Fibroblast of skin of back (primary cell): Measurements from ENCODE around the gene ANKS6. TPM values are rescaled to one million over a fixed set of nuclear protein-coding genes. Genes with fewer than 3 reads are reported as not detected.
A peak's percentile ranks its signal among the peaks of the same experiment; 100 is the strongest.

ENCODE experiments used
- DNase-seq: peaks from one replicate; pipeline ENCODE4 v3.0.0-alpha.2; 2013
- polyA plus RNA-seq, 2 experiments: library from polyadenylated mRNA; unstranded; fragments of 120-200 nt; gene quantifications; one replicate each; pipeline ENCODE4 v1.2.1, GENCODE V29; 2013; ENCODE audit not compliant: insufficient read length in 2 of 2

ANKS6 gene
- 15.9 TPM for polyA plus RNA-seq (2013, experiment 1 of 2; ENCODE audit: insufficient read length)
- polyA plus RNA-seq (2013, experiment 2 of 2; ENCODE audit: insufficient read length) = 15.4 TPM

DNA sequence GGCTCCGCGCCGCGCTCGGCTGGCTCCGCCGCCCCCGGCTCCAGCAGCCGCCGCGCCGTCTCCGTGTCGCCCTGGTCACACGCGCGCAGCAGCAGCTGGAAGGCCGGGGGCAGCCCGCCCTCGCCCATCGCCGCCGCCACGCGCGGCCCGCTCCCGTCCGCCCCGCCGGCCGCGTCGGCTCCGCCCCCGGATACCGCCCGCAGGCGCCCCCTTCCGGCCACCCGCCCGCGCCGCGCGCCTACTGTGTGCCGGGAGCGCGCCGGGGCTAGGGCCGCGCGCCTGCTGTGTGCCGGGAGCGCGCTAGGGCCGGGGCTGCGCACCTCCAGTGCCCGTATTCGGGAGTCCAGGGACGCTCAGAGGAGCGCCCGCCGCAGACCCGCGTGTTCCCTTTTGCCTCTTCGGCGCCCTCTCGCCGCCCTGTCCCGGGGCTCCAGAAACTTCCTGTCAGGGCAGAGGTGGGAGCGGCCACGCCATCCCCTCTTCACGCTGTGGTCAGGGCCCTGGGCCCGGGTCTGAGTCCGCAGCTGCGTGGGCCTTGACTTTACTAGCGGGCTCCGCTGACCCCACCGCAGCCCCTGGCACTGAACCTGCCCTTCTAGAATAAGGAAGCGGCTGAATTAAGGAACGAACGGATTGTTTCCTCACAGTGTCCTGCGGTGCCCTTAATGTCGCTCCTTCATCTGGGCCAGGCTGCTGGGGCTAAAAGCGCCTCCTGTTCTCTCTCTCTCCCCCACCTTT, at the start of gene ANKS6:
Gene ANKS6 (minus strand): TSS at position 192 of the 738 bp plus-strand sequence. CDS start 64 bp downstream, at position 128.
- DNase-seq = peak; percentile 78

- DNase-seq = no peak
These were observed 49.7 kb upstream of the ANKS6 start for GRCh38 chr9:98846081-98846480.

DNA sequence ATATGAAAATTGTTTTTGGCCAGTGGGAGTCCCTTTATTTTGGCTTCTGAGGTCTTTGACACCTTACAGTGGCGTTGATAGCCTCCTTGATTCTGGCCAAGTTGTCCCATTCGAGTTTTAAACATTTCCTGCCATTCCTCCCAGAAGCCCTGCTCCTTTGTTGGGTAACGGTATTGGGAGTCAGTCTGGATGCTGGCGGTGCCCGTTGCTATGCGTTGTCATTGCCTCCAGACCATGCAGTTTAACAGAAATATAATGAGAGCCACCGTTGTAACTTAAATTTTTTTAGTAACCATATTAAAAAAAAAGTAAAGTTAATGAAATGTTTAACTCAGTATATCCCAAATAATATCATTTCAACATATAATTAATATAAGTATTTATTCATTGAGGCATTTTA, 46.2 kb upstream of the ANKS6 start:
- DNase-seq = no peak

- DNase-seq = no peak
These were observed 43.4 kb upstream of the ANKS6 start for GRCh38 chr9:98839724-98840123.

- DNase-seq = no peak
These were observed 42.7 kb upstream of the ANKS6 start for GRCh38 chr9:98838868-98839565.

DNA sequence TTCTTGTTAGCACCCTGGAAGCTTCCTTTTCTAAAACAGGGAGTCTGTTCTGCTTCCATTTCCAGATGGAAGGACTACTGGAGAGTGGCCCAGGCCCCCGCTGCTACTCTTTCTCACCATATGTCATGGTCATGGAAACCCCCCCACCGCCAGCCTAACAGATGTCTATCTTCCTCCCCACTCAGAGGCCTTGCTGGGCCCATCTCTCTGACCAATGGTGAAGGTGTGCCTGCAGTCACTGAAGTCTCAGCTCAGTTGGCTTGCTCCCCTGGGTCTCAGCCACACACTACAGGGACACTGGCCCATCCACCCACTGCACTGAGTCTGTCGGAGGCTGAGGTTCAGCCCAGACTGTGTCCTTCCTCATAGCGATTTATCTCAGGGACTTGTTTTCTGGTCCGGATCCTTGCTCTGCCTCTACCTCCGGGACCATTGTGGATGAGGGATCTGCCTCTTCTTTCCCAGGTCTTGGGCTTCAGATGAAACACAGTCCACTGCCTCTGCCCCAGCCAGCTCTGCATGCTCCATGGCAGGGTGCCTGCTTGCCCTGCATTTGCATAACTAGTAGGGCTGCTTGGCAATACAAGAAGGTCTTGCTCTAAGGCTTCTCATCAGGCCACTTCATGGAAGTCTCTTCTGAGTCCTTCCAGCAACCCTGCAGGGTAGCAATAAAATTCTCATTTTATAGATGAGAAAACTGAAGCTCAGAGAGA, 42.0 kb upstream of the ANKS6 start:
- no peak for DNase-seq

- no peak for DNase-seq
These were observed 41.2 kb upstream of the ANKS6 start for GRCh38 chr9:98837516-98837915.

- no peak for DNase-seq
These were observed 39.9 kb upstream of the ANKS6 start for GRCh38 chr9:98836206-98836605.

DNA sequence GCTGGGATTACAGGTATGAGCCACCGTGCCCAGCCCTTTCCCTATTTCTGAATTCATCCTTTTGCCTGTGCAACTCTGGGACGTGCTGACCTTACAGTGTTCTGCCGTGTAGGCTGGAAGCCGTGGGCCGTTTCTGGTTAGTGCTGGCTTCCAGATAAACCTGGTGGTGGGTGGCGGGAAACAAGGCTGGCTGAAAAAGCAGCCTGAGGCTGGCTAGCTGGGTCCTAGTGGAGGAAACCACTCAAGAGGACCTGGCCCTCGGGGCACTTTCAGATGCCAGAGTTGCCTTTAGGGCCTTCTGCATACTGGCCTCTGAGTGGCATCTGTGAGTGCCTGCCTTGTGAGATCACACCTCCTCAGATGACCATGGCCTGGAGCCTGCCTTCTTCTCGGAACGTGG, 38.0 kb upstream of the ANKS6 start:
- no peak for DNase-seq

GRCh38 chr9:98833090-98833956, 37.0 kb upstream of the ANKS6 start:
- DNase-seq = no peak

GRCh38 chr9:98832768-98833089, 36.4 kb upstream of the ANKS6 start:
- no peak for DNase-seq

DNA sequence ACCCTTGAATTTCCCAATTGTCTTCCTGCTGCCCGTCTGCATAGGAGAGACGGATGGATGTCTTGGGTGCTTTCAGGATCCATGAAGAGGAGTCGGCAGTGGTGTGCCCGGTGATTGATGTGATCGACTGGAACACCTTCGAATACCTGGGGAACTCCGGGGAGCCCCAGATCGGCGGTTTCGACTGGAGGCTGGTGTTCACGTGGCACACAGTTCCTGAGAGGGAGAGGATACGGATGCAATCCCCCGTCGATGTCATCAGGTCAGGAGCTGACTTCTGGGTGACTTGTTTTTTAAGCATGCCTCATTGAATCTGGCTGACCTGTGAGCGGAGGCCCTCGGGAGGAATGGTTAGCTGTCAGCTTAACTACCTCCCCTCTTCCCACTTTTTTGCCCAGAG, 35.3 kb upstream of the ANKS6 start:
- DNase-seq = no peak

GRCh38 chr9:98830554-98830953, 34.2 kb upstream of the ANKS6 start:
- no peak for DNase-seq

DNA sequence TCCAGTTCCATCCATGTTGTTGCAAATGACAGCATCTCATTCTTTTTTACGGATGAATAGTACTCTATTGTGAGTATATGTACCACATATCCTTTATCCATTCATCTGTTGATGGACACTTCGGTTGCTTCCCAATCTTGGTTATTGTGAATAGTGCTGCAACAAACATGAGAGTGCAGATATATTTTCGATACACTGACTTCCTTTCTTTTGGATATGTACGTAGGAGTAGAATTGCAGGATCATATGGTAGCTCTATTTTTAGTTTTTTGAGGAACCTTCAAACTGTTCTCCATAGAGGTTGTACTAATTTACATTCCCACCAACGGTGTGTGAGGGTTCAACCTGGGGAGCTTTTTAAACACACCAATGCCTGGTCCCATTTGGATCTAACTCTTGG, 33.4 kb upstream of the ANKS6 start:
- no peak for DNase-seq

- DNase-seq = no peak
These were observed 30.4 kb upstream of the ANKS6 start for GRCh38 chr9:98826716-98827115.

GRCh38 chr9:98825414-98825813, 29.1 kb upstream of the ANKS6 start:
- DNase-seq = no peak

- DNase-seq = no peak
These were observed 27.4 kb upstream of the ANKS6 start for GRCh38 chr9:98823666-98824334.

GRCh38 chr9:98822661-98823060, 26.3 kb upstream of the ANKS6 start:
- DNase-seq = no peak

GRCh38 chr9:98821831-98822230, 25.5 kb upstream of the ANKS6 start:
- DNase-seq = no peak

DNA sequence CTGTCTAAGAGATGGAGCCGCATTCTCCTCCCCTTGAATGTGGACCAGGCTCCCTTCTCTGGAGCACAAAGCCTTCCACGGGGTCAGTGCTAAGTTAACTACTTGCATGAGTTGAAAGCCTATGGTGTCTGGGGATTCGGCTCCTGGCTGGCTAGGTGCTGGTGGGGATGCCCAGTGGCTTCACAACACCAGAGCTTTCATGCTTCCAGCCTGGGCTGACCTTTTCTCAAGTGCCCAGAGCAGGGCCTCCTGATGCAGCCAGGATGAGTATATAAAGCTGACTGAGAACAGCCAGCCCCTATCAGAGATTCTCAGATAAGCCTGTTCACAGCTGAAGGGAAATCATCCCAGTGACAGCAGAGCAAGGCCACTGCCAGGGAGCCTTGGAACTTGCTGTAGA, 22.9 kb upstream of the ANKS6 start:
- DNase-seq = no peak

DNA sequence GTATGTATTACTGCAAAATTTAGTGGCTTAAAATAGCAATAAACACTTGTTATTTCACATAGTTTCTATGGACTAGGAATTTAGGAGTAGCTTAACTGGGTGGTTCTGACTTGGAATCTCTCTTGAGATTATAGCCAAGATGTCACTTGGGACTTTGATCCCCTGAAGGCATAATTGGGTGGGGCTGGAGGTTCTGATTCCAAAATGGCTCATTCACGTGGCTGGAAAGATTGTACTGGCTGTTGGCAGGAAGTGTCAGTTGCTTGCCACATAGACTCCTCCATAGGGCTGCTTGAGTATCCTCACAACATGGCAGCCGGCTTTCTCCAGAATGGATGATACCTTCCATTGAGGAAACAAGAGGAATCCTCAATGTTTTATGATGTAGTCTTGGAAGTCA, 22.4 kb upstream of the ANKS6 start:
- DNase-seq = no peak

DNA sequence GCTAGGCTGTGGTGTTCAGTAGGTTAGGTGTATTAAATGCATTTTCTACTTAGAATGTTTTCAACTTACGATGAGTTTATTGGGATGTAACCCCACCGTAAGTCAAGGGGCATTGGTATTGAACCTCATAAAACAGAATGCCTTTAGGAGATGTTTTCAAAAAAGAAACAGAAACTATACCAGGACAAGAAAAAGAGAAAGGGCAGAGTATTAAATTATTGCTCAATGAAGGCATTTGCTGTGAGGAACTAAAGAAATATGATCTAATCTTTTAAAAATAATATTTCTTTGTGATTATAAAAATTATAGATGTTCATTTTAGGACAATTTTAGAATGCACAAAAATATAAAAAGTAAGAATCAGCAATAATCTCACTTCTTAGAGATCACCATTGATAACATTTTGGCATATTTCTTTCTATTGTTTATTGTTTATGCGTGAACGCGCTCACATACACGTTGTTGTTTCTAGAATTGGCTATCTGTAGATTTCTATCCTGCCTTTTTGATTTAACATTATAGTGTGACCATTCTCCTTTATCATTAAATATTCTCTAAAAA, 19.1 kb upstream of the ANKS6 start:
- no peak for DNase-seq
